ENCODE measurements around the gene ERICH6B. TPM values are rescaled to one million over a fixed set of nuclear protein-coding genes. Genes with fewer than 3 reads are reported as not detected.

Gene ERICH6B
- total and polyA plus RNA-seq, 2 of the 13 experiments (the other 11 are each of a cell fraction or from before 2014, with no cell fraction given), result not detected

GRCh38 chr13:45545686-45546409, 69.7 kb downstream of the ERICH6B start:
- POLR2A ChIA-PET, result no interaction called here
- H3K9ac ChIP-seq (ENCODE audit: insufficient read depth, low read depth, low read length), result no peak overlapping the region
- intact Hi-C loops (cut with micrococcal nuclease; ENCODE audit: unreplicated experiment) (no loop called here), in situ Hi-C loops (cut with HindIII; ENCODE audit: extremely low pct_ligation_motif_present, low pct_unique_long_range_greater_than_20kb) (no loop called here)
- no peak overlapping the region for H3K27ac ChIP-seq (ENCODE audit: extremely low read length, insufficient read depth, low read length)
- CTCF ChIA-PET (ENCODE audit: low intra/inter-chr PET ratio, low total read pairs), result no interaction called here
- TF ChIP-seq ZNF768 (CRISPR knock-in tag; IDR thresholded peaks at IDR 0.05), result no peak
- TF ChIP-seq CEBPB (IDR thresholded peaks at IDR 0.05; ENCODE audit: borderline replicate concordance, low read depth, low read length), result 0 out of 2 replicates have a peak, but pooled peaks have one; percentile 27
- 0 out of 2 replicates have a peak, but pooled peaks have one; percentile 35 for TF ChIP-seq CEBPG (CRISPR knock-in tag; IDR thresholded peaks at IDR 0.05)
- no peak for TF ChIP-seq ZNF563 (CRISPR knock-in tag; IDR thresholded peaks at IDR 0.05)
- no peak for TF ChIP-seq ZBTB21 (CRISPR knock-in tag; IDR thresholded peaks at IDR 0.05)
- no peak for TF ChIP-seq ZSCAN22 (CRISPR knock-in tag; IDR thresholded peaks at IDR 0.05)
- TF ChIP-seq ZBTB3 (CRISPR knock-in tag; IDR thresholded peaks at IDR 0.05; ENCODE audit: borderline replicate concordance, low read depth), result no peak
- TF ChIP-seq SYNCRIP (IDR thresholded peaks at IDR 0.05; ENCODE audit: insufficient read depth, low read depth, low read length), result no peak
- no peak for TF ChIP-seq ZNF230 (CRISPR knock-in tag; IDR thresholded peaks at IDR 0.05)
- 43% methylated on average over 6 of the region's 6 CpGs for WGBS (ENCODE audit: low lambda C conversion rate)
- FAIRE-seq, result no peak
- H3K79me2 ChIP-seq (ENCODE audit: insufficient read depth, low read length), result no peaks in the 10 kb centered on the region
- DNase-seq (ENCODE audit: low spot score), result no peak
- H3K4me2 ChIP-seq (ENCODE audit: low read depth, low read length), result no peak overlapping the region
- no peaks in the 10 kb centered on the region for H3K36me3 ChIP-seq (replicated peaks in 1 of 2; ENCODE audit: control insufficient read depth in 1 of 2, insufficient read depth in 2 of 2, low read length in 2 of 2)
- no peaks in the 10 kb centered on the region for H4K20me1 ChIP-seq (ENCODE audit: insufficient read depth, low read length)
- no peak overlapping the region for H3K4me3 ChIP-seq (replicated peaks in 1 of 3; ENCODE audit: insufficient read depth in 1 of 3, low read depth in 2 of 3, low read length in 3 of 3)
- peak; percentile 34 for ATAC-seq
- no peaks in the 10 kb centered on the region for H3K9me3 ChIP-seq (ENCODE audit: low read length)
- BruUV-seq (replicated peaks), result no TSS peak
- H2AFZ ChIP-seq (ENCODE audit: low read length), result no peak overlapping the region
- H3K4me1 ChIP-seq (ENCODE audit: insufficient read depth, low read length), result peaks cover 12% of the 10 kb centered on the region
- H3K27me3 ChIP-seq (ENCODE audit: control insufficient read depth in 1 of 2, insufficient read depth in 2 of 2, low read length in 2 of 2), result no peaks in the 10 kb centered on the region

DNA sequence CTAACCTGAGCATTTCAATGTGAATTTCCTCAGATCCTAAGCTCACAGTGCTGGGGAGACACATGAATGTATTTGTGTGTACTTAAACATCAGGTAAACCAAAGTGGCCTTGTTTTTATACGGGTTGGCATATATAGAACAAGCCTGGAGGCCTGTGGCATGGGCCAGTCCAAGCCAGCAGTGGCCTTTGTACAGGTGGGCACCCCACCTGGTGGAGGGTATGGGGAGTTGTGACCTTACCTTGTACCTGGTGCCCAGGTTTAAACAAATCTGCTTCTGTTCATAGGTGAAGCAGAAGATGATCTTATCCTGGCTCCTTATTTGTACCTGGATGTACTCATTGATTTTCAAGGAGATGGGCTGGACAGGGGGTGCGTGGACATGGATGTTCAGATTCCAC, 71.0 kb downstream of the ERICH6B start:
- H3K9me3 ChIP-seq (ENCODE audit: low read length), result no peaks in the 10 kb centered on the region
- no peak for FAIRE-seq
- POLR2A ChIA-PET, result no interaction called here
- H3K4me3 ChIP-seq (replicated peaks in 1 of 3; ENCODE audit: insufficient read depth in 1 of 3, low read depth in 2 of 3, low read length in 3 of 3), result no peak overlapping the region
- no peaks in the 10 kb centered on the region for H4K20me1 ChIP-seq (ENCODE audit: insufficient read depth, low read length)
- DNase-seq (ENCODE audit: low spot score), result no peak
- BruUV-seq (replicated peaks), result no TSS peak
- in situ Hi-C loops (cut with HindIII; ENCODE audit: extremely low pct_ligation_motif_present, low pct_unique_long_range_greater_than_20kb) (no loop called here), intact Hi-C loops (cut with micrococcal nuclease; ENCODE audit: unreplicated experiment) (no loop called here)
- H3K36me3 ChIP-seq (replicated peaks in 1 of 2; ENCODE audit: control insufficient read depth in 1 of 2, insufficient read depth in 2 of 2, low read length in 2 of 2), result no peaks in the 10 kb centered on the region
- H2AFZ ChIP-seq (ENCODE audit: low read length), result no peak overlapping the region
- WGBS (ENCODE audit: low lambda C conversion rate), result 28% methylated on average over 2 of the region's 2 CpGs
- H3K4me1 ChIP-seq (ENCODE audit: insufficient read depth, low read length), result peaks cover 12% of the 10 kb centered on the region
- H3K27me3 ChIP-seq (ENCODE audit: control insufficient read depth in 1 of 2, insufficient read depth in 2 of 2, low read length in 2 of 2), result no peaks in the 10 kb centered on the region
- TF ChIP-seq STAG1 (CRISPR knock-in tag; IDR thresholded peaks at IDR 0.05), result peak; percentile 28; the same call in 1 of the 2 replicates
- TF ChIP-seq, protein P1, sequence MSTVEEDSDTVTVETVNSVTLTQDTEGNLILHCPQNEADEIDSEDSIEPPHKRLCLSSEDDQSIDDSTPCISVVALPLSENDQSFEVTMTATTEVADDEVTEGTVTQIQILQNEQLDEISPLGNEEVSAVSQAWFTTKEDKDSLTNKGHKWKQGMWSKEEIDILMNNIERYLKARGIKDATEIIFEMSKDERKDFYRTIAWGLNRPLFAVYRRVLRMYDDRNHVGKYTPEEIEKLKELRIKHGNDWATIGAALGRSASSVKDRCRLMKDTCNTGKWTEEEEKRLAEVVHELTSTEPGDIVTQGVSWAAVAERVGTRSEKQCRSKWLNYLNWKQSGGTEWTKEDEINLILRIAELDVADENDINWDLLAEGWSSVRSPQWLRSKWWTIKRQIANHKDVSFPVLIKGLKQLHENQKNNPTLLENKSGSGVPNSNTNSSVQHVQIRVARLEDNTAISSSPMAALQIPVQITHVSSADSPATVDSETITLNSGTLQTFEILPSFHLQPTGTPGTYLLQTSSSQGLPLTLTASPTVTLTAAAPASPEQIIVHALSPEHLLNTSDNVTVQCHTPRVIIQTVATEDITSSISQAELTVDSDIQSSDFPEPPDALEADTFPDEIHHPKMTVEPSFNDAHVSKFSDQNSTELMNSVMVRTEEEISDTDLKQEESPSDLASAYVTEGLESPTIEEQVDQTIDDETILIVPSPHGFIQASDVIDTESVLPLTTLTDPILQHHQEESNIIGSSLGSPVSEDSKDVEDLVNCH (CRISPR knock-in tag; IDR thresholded peaks at IDR 0.05), result no peak
- no peaks in the 10 kb centered on the region for H3K79me2 ChIP-seq (ENCODE audit: insufficient read depth, low read length)
- no peak overlapping the region for H3K4me2 ChIP-seq (ENCODE audit: low read depth, low read length)
- H3K9ac ChIP-seq (ENCODE audit: insufficient read depth, low read depth, low read length), result no peak overlapping the region
- peak; percentile 54 for ATAC-seq
- CTCF ChIA-PET (ENCODE audit: low intra/inter-chr PET ratio, low total read pairs), result no interaction called here
- H3K27ac ChIP-seq (ENCODE audit: extremely low read length, insufficient read depth, low read length), result no peak overlapping the region
